Pancreas (tissue), 10 donors: ENCODE data around the gene CAPZB. TPM values are rescaled to one million over a fixed set of nuclear protein-coding genes. Genes with fewer than 3 reads are reported as not detected.

Source experiments
- ATAC-seq, 4 donors: fragments of 200-7000 bp; cut with Tn5 transposase; one replicate each; pipeline versions ENCODE4 v1.8.0 to v1.9.1; 2020; ENCODE audit warnings: mild to moderate bottlenecking in 4 of 4, moderate library complexity in 4 of 4
- DNase-seq, 6 donors: peaks; one replicate each; pipeline ENCODE4 v3.0.0-alpha.2; 2020
- FAIRE-seq: peaks from 2 replicates; lab custom pipeline; 2012; peaks lifted over from hg19 to GRCh38; lab: Jason Lieb, UNC
- H3K27ac ChIP-seq, 4 donors: fragments of 200-600 bp; sonication (generic); 1 replicate in 3 of 4; 2 replicates in 1 of 4; pipeline versions ENCODE4 v1.5.0 to v1.8.0; 2020
- H3K27me3 ChIP-seq, 4 donors: fragments of 200-600 bp; one replicate each; pipeline ENCODE4 v1.8.0; 2021
- H3K36me3 ChIP-seq, 3 donors: fragments of 200-600 bp; sonication (generic) in 1 of 3; one replicate each; pipeline versions ENCODE4 v1.5.0 to v1.8.0; 2020 to 2021
- H3K4me1 ChIP-seq, 3 donors: fragments of 200-600 bp; one replicate each; pipeline ENCODE4 v1.8.0; 2021
- H3K4me3 ChIP-seq, 4 donors: fragments of 200-600 bp; sonication (generic) in 2 of 4; one replicate each; pipeline versions ENCODE4 v1.5.0 to v1.8.0; 2020 to 2021
- H3K9me3 ChIP-seq, 4 donors: fragments of 200-600 bp; one replicate each; pipeline ENCODE4 v1.8.0; 2021
- CTCF ChIP-seq, 4 donors: fragments of 200-600 bp; sonication (generic) in 3 of 4; IDR thresholded peaks; one replicate each; pipeline versions ENCODE4 v1.5.0 to v1.8.0; 2021; ENCODE audit warnings: antibody characterized with exemption in 4 of 4
- WGBS, 2 donors: extraction: QIAGEN DNeasy Blood & Tissue Kit; methylation state at CpG; one replicate each; pipeline ENCODE4 v1.1.7; 2013; 5-methylcytosine and 5-hydroxymethylcytosine counted together
- intact Hi-C, 3 donors: fragments of 100-400 bp; cut with DNase I; formaldehyde crosslinking; loops; one replicate each; pipeline versions ENCODE4 v1.11.1 to v1.14.2; 2022
- polyA plus RNA-seq, 2 donors: library from polyadenylated mRNA; stranded (reverse); fragments of 200-250 nt; gene quantifications; one replicate each; pipeline ENCODE4 v1.2.3, GENCODE V29; 2013
- total RNA-seq, 6 donors: library from RNA; stranded (reverse); fragmentation: NEBNext Ultra II Directional in 4 of 6; extraction: Animal tissue kit (Norgen Biotek cat#: 25700) in 4 of 6; gene quantifications; one replicate each; pipeline versions ENCODE4 v1.2.1 to v1.2.4, GENCODE V29; 2021 to 2023
- donor health status: healthy with polysubstance abuse.
- donor health status: DM: no; HTN: no; CAD: no; lungs with moderate emphysema.
- donor health status: DM: no; HTN: no; CAD: no.
- donor health status: control.
- donor health status: control.
- donor health status: Bipolar disorder and iron deficiency.
- donor health status: DM: yes; HTN: yes; CAD: no.
- donor health status: DM: no; HTN: no; CAD: no.
- donor health status: DM: no; HTN: no; CAD: no.
- donor health status: DM: yes; HTN: yes; CAD: no.

The CAPZB gene
- total and polyA plus RNA-seq, 8 donors, result 43.2 to 124 (median 74.9) TPM

GRCh38 chr1:19326748-19327065, 158.6 kb downstream of the CAPZB start:
- WGBS, 2 donors, result 90 to 93% methylated on average over 6 of the region's 6 CpGs
- DNase-seq (peak in 1 of 6 donors; percentile 45), ATAC-seq (no peak), FAIRE-seq (no peak)
- H3K4me3 ChIP-seq, result no peak overlapping the region
- H3K36me3 ChIP-seq, result peaks cover 0 to 46% (median 3%) of the 10 kb centered on the region in 3 donors
- intact Hi-C loops, result no loop called here
- no peaks in the 10 kb centered on the region for H3K4me1 ChIP-seq
- H3K27me3 ChIP-seq, result no peaks in the 10 kb centered on the region
- no peak overlapping the region for H3K27ac ChIP-seq
- H3K9me3 ChIP-seq, result no peaks in the 10 kb centered on the region
- no peak for TF ChIP-seq CTCF (IDR thresholded peaks at IDR 0.05)

- Histone ChIP-seq H3K4me1 (no peaks in the 10 kb centered on the region), H3K4me3 (no peak overlapping the region), H3K9me3 (no peaks in the 10 kb centered on the region), H3K27me3 (no peaks in the 10 kb centered on the region), H3K27ac (no peak overlapping the region), H3K36me3 (peaks cover 0 to 46% (median 3%) of the 10 kb centered on the region in 3 donors)
- DNase-seq (peak in 1 of 6 donors; percentile 67), FAIRE-seq (no peak), ATAC-seq (no peak)
- WGBS, 2 donors, result 88 to 91% methylated on average over 32 of the region's 32 CpGs
- intact Hi-C loops, result no loop called here
- no peak for TF ChIP-seq CTCF (IDR thresholded peaks at IDR 0.05)
Measured at GRCh38 chr1:19325958-19326747, 159.2 kb downstream of the CAPZB start.

- FAIRE-seq, result no peak
- Histone ChIP-seq H3K4me1 (no peaks in the 10 kb centered on the region), H3K27ac (no peak overlapping the region), H3K9me3 (no peaks in the 10 kb centered on the region), H3K4me3 (no peak overlapping the region), H3K36me3 (peaks cover 0 to 46% (median 3%) of the 10 kb centered on the region in 3 donors), H3K27me3 (no peaks in the 10 kb centered on the region)
- no peak for ATAC-seq
- 88 to 91% methylated on average over 19 of the region's 19 CpGs for WGBS, 2 donors
- DNase-seq, result peak in 1 of 6 donors; percentile 54
- intact Hi-C loops, result no loop called here
- TF ChIP-seq CTCF (IDR thresholded peaks at IDR 0.05), result no peak
Measured at GRCh38 chr1:19325368-19325957, 159.9 kb downstream of the CAPZB start.

- FAIRE-seq, result no peak
- 95 to 96% methylated on average over 9 of the region's 9 CpGs for WGBS, 2 donors
Measured at GRCh38 chr1:19324665-19324990, 160.7 kb downstream of the CAPZB start.

More at GRCh38 chr1:19324665-19324990, 160.7 kb downstream of the CAPZB start:
- H3K9me3 ChIP-seq, result no peaks in the 10 kb centered on the region
- H3K27ac ChIP-seq, result no peak overlapping the region
- peak in 1 of 6 donors; percentile 51 for DNase-seq
- H3K27me3 ChIP-seq, result no peaks in the 10 kb centered on the region
- no peak for TF ChIP-seq CTCF (IDR thresholded peaks at IDR 0.05)
- H3K4me1 ChIP-seq, result no peaks in the 10 kb centered on the region
- H3K36me3 ChIP-seq, result peaks cover 0 to 46% (median 3%) of the 10 kb centered on the region in 3 donors
- ATAC-seq, result no peak
- no peak overlapping the region for H3K4me3 ChIP-seq
- intact Hi-C loops, result no loop called here
